Right ventricle myocardium superior (tissue), 1 donor: Measurements from ENCODE around the gene TCF15. TPM values are rescaled to one million over a fixed set of nuclear protein-coding genes. Genes with fewer than 3 reads are reported as not detected.

Experiments used
- ATAC-seq: fragments of 200-7000 bp; cut with Tn5 transposase; one replicate; pipeline ENCODE4 v1.9.1; 2020; ENCODE audit warnings: mild to moderate bottlenecking; ENCODE audit not compliant: poor library complexity
- DNase-seq: peaks from one replicate; pipeline ENCODE4 v3.0.0-alpha.2; 2020
- intact Hi-C: fragments of 100-400 bp; cut with DNase I; formaldehyde crosslinking; loops from one replicate; pipeline ENCODE4 v1.11.2; 2022
- total RNA-seq: library from RNA; stranded (reverse); fragmentation: NEBNext Ultra II Directional; extraction: Animal tissue kit (Norgen Biotek cat#: 25700); gene quantifications from one replicate; pipeline ENCODE4 v1.2.1, GENCODE V29; 2021
- donor health status: DM: no; HTN: yes; CAD: no; lungs with severe emphysema.

The TCF15 gene
- total RNA-seq, 1 donor from 2014 or later, result 13.4 TPM

GRCh38 chr20:568673-569415, 41.3 kb downstream of the TCF15 start:
- intact Hi-C loops, result loop anchor here (5.0 kb wide), 1 partner anchor 38 kb away; no protein-coding TSS in a partner anchor
- DNase-seq, result no peak
- ATAC-seq, result peak; percentile 2

DNA sequence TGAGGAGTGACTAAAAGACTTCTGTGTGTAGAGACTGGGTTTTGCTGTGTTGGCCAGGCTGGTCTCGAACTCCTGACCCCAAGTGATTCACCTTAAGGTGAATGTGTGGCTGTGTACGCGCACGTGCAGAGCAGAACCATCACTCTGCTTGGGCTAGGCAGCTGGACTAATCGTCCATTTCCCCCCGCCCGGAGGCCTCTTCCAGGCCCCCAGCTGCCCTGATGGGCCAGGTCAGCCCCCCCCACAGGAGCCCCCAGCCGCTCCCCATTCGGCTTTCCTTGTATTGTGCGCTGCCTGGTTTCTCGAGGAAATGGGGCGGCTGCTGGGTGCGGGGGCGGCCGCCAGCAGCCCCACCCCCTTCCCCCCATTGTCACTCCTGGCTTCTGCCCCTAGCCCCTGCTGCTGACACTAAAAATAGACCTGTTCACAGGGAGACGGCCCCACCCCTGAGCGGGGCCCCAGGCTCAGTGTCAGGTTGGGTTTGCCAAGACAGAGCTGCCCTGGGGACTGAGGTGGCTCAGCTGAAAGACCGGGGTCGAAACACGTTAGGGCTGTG, 41.9 kb downstream of the TCF15 start:
- peak; percentile 81 for ATAC-seq
- intact Hi-C loops, result loop anchor here (5.0 kb wide), 1 partner anchor 39 kb away; no protein-coding TSS in a partner anchor

GRCh38 chr20:564192-564591, 45.9 kb downstream of the TCF15 start:
- intact Hi-C loops, result loop anchor here (5.0 kb wide), 1 partner anchor 173 kb away; no protein-coding TSS in a partner anchor
- no peak for DNase-seq
- no peak for ATAC-seq

More for the DNA sequence above, 41.9 kb downstream of the TCF15 start:
- peak; percentile 73 for DNase-seq

DNA sequence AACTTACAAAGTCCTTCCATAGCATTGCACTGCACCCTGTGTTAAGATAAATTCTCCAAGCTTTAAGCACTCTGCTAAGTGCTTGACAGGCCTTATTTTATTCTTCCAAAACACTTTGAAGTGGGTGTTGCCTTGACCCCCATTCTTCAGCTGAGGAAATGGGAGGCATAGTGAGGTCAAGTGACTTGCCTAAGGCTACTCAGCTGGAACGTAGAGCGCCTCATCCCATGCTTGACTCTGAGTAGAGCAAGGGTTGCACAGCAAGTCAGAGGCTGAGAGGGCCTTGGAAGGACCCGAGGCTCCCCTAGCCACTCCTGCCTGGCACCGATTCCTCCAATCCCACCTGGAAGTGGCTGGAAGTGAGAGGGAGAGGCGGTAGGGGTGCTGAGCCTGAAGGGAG, 46.9 kb downstream of the TCF15 start:
- ATAC-seq, result no peak
- intact Hi-C loops, result loop anchor here (5.0 kb wide), 1 partner anchor 174 kb away; no protein-coding TSS in a partner anchor

GRCh38 chr20:562232-562897, 47.7 kb downstream of the TCF15 start:
- DNase-seq (no peak), ATAC-seq (no peak)

More for the DNA sequence above, 46.9 kb downstream of the TCF15 start:
- DNase-seq, result no peak

DNA sequence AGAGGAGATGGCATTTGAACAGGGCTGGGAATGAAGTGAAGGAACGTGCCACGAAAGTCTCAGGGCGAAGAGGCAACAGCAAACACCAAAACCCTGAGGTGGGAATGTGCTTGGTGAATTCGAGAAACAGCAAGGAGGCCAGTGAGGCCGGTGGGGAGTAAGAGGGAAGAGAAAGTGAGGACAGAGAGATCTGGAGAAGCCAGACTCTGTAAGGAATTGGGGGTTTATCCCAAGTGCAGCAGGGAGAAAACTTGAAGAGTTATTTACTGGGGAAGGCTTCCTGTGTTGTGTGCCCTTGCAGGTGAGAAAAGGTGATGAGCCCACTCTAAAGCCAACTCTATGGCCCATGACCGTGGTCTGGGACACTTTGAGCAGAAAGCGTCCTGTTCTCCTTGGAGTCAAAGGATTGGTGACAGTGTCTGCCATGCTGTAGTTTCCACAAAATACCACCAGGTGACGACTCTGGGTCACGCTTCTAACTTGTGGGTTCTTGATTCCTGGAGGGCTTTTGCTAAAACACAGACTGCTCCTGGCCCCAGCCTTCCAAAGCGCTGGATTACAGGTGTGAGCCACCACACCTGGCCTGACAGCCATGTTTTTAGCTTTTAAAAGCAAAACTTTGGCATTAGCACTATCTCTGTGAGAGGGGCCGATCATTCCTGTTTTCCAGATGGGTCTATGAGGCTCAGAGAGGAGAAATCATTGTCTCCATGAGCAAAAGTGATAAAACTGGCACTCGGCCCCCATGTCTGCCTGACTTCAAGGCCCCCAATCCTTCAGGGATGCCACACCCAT, 48.5 kb downstream of the TCF15 start:
- DNase-seq, result peak; percentile 52
- intact Hi-C loops, result loop anchor here (2.0 to 5.0 kb wide), 2 partner anchors 85 to 176 kb away; no protein-coding TSS in a partner anchor
- ATAC-seq, result peak; percentile 92

More at GRCh38 chr20:562232-562897, 47.7 kb downstream of the TCF15 start:
- intact Hi-C loops, result loop anchor here (5.0 kb wide), 1 partner anchor 175 kb away; no protein-coding TSS in a partner anchor

GRCh38 chr20:560680-561079, 49.4 kb downstream of the TCF15 start:
- ATAC-seq, result no peak
- intact Hi-C loops, result loop anchor here (2.0 to 5.0 kb wide), 2 partner anchors 86 to 177 kb away; no protein-coding TSS in a partner anchor
- no peak for DNase-seq

DNA sequence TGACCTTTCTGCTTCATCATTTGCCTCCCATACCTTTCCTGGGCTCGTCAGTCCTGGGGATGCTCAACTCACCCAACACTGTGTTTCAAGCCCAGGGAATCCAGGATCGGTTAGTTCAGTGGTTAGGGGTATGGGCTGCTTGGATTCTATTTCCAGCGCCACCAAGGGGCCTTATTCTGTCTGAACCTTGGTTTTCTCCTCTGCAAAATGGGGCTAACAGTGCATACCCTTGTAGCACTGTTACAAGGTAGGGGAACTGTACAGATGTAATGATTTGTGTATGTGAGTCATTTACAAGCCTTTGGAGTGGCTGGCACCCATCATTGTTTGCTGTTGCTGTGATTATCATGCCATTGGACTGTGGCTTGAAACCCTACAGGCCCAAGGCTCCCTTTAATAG, 52.0 kb downstream of the TCF15 start:
- no peak for ATAC-seq
- DNase-seq, result no peak
- intact Hi-C loops, result no loop called here

- DNase-seq (no peak), ATAC-seq (no peak)
- intact Hi-C loops, result no loop called here
Measured at GRCh38 chr20:556984-557383, 53.1 kb downstream of the TCF15 start.

GRCh38 chr20:555976-556385, 54.1 kb downstream of the TCF15 start:
- intact Hi-C loops, result no loop called here
- no peak for DNase-seq
- ATAC-seq, result peak; percentile 93

Other genes starting within 250 kb of the TCF15 start
- 0.67 TPM for gene TRIB3, start 229.5 kb downstream of the TCF15 start, total RNA-seq
- gene RBCK1, start 202.0 kb downstream of the TCF15 start, total RNA-seq, result 44.2 TPM
- gene TBC1D20, start 147.8 kb downstream of the TCF15 start, total RNA-seq, result 23.1 TPM
- 103 TPM for gene CSNK2A1, start 66.5 kb downstream of the TCF15 start, total RNA-seq
- gene SRXN1, start 42.9 kb upstream of the TCF15 start, total RNA-seq, result 47.6 TPM
- gene SCRT2, start 65.5 kb upstream of the TCF15 start, total RNA-seq, result not detected
- gene SLC52A3, start 158.2 kb upstream of the TCF15 start, total RNA-seq, result 2.2 TPM
- gene FAM110A, start 223.4 kb upstream of the TCF15 start, total RNA-seq, result 1.9 TPM